Trophoblast cell (in vitro differentiated cells and primary cell): Measurements from ENCODE around the gene ANP32E.

Experiments used
- DNase-seq, 2 donors: peaks; one replicate each; pipeline ENCODE4 v3.0.0-alpha.2; 2016
- H2AFZ ChIP-seq: 2 replicates; pipeline ENCODE4 v1.6.1; 2013; ENCODE audit warnings: low read length, moderate library complexity, mild to moderate bottlenecking; ENCODE audit not compliant: insufficient read depth, poor library complexity
- H2AK5ac ChIP-seq: 2 replicates; pipeline ENCODE4 v1.6.1; 2013; ENCODE audit warnings: mild to moderate bottlenecking, low read length
- H2BK120ac ChIP-seq: 2 replicates; pipeline ENCODE4 v1.6.1; 2013; ENCODE audit warnings: low read length, mild to moderate bottlenecking, moderate library complexity; ENCODE audit not compliant: insufficient read depth, poor library complexity
- H2BK12ac ChIP-seq: 2 replicates; pipeline ENCODE4 v1.6.1; 2013; ENCODE audit warnings: mild to moderate bottlenecking, low read length, moderate library complexity
- H2BK5ac ChIP-seq: 2 replicates; pipeline ENCODE4 v1.6.1; 2013; ENCODE audit warnings: low read length, low read depth, moderate library complexity, mild to moderate bottlenecking; ENCODE audit not compliant: poor library complexity
- H3K14ac ChIP-seq: 2 replicates; pipeline ENCODE4 v1.6.1; 2013; ENCODE audit warnings: mild to moderate bottlenecking, low read length
- H3K18ac ChIP-seq: 2 replicates; pipeline ENCODE4 v1.6.1; 2013; ENCODE audit warnings: mild to moderate bottlenecking, low read length
- H3K23ac ChIP-seq: 2 replicates; pipeline ENCODE4 v1.6.1; 2013; ENCODE audit warnings: low read length
- H3K27ac ChIP-seq: 2 replicates; pipeline ENCODE4 v1.5.1; 2013; ENCODE audit warnings: low read depth, mild to moderate bottlenecking, inconsistent platforms, low read length, moderate library complexity
- H3K27me3 ChIP-seq: 2 replicates; pipeline ENCODE4 v1.6.1; 2013; ENCODE audit warnings: inconsistent platforms, mild to moderate bottlenecking, low read length, moderate library complexity; ENCODE audit not compliant: insufficient read depth
- H3K36me3 ChIP-seq, 2 experiments: 1 replicate in 1 of 2; 2 replicates in 1 of 2; pipeline ENCODE4 v1.6.1; 2013; ENCODE audit warnings: low read length in 2 of 2, mild to moderate bottlenecking in 2 of 2, moderate library complexity in 1 of 2; ENCODE audit not compliant: insufficient read depth in 2 of 2, control insufficient read depth in 1 of 2
- H3K4ac ChIP-seq: 2 replicates; pipeline ENCODE4 v1.6.1; 2013; ENCODE audit warnings: low read depth, mild to moderate bottlenecking, low read length, moderate library complexity
- H3K4me1 ChIP-seq, 2 experiments: 1 replicate in 1 of 2; 2 replicates in 1 of 2; pipeline ENCODE4 v1.6.1; 2013; ENCODE audit warnings: low read length in 2 of 2, mild to moderate bottlenecking in 2 of 2, moderate library complexity in 1 of 2; ENCODE audit not compliant: insufficient read depth in 2 of 2, control insufficient read depth in 1 of 2
- H3K4me2 ChIP-seq: 2 replicates; pipeline ENCODE4 v1.6.1; 2013; ENCODE audit warnings: inconsistent platforms, mild to moderate bottlenecking, low read length, moderate library complexity
- H3K4me3 ChIP-seq: 2 replicates; pipeline ENCODE4 v1.5.1; 2013; ENCODE audit warnings: mild to moderate bottlenecking, low read depth, low read length, inconsistent platforms
- H3K79me1 ChIP-seq: one replicate; pipeline ENCODE4 v1.6.1; 2013; ENCODE audit warnings: low read length
- H3K79me2 ChIP-seq: 2 replicates; pipeline ENCODE4 v1.6.1; 2013; ENCODE audit warnings: low read length, mild to moderate bottlenecking; ENCODE audit not compliant: control insufficient read depth, insufficient read depth, poor library complexity
- H3K9ac ChIP-seq: 2 replicates; pipeline ENCODE4 v1.6.1; 2013; ENCODE audit warnings: mild to moderate bottlenecking, low read length
- H3K9me3 ChIP-seq: 2 replicates; pipeline ENCODE4 v1.6.1; 2013; ENCODE audit warnings: low read depth, mild to moderate bottlenecking, control low read depth, inconsistent platforms, low read length; ENCODE audit not compliant: insufficient read depth
- H4K12ac ChIP-seq: 2 replicates; pipeline ENCODE4 v1.6.1; 2013; ENCODE audit warnings: low read depth, mild to moderate bottlenecking, low read length, moderate library complexity
- H4K8ac ChIP-seq: 2 replicates; pipeline ENCODE4 v1.6.1; 2013; ENCODE audit warnings: low read depth, mild to moderate bottlenecking, low read length, moderate library complexity
- H4K91ac ChIP-seq: one replicate; pipeline ENCODE4 v1.6.1; 2013; ENCODE audit warnings: low read depth, mild to moderate bottlenecking, low read length, moderate library complexity
- WGBS: extraction: QIAGEN DNeasy Blood & Tissue Kit; methylation state at CpG from one replicate; pipeline ENCODE4 v1.1.7; 2013; ENCODE audit warnings: missing lambda C conversion rate; ENCODE audit not compliant: insufficient read length, insufficient coverage; ENCODE audit errors: extremely low coverage; 5-methylcytosine and 5-hydroxymethylcytosine counted together

Gene ANP32E

GRCh38 chr1:150259217-150259616 is 23.3 kb upstream of the ANP32E start:
- Histone ChIP-seq H3K27ac (peak overlapping the region; percentile 40), H3K4me1 (peaks cover 27 to 36% of the 10 kb centered on the region in 2 experiments), H3K79me1 (peaks cover 15% of the 10 kb centered on the region), H4K12ac (no peak overlapping the region), H3K4me2 (peak overlapping the region; percentile 10), H2AK5ac (peak overlapping the region; percentile 27), H4K91ac (peak overlapping the region; percentile 50), H2BK5ac (no peak overlapping the region), H3K36me3 (no peaks in the 10 kb centered on the region), H3K4me3 (no peak overlapping the region), H3K9me3 (no peaks in the 10 kb centered on the region), H3K14ac (no peak overlapping the region), H2BK120ac (no peak overlapping the region), H3K79me2 (no peaks in the 10 kb centered on the region), H3K4ac (peak overlapping the region; percentile 8), H3K9ac (no peak overlapping the region), H3K27me3 (no peaks in the 10 kb centered on the region), H4K8ac (no peak overlapping the region), H3K18ac (no peak overlapping the region), H2BK12ac (peak overlapping the region; percentile 51), H3K23ac (no peak overlapping the region), H2AFZ (no peak overlapping the region)
- no CpG with 5 or more reads among the region's 4 CpGs for WGBS
- DNase-seq, result no peak

- H3K4me1 ChIP-seq, result peaks cover 27 to 36% of the 10 kb centered on the region in 2 experiments
- H3K14ac ChIP-seq, result peak within 1 kb of the TSS; percentile 10
- peak within 1 kb of the TSS; percentile 40 for H2BK120ac ChIP-seq
- no peak within 1 kb of the TSS for H3K4me3 ChIP-seq
- H3K27me3 ChIP-seq, result no peaks in the 10 kb centered on the region
- DNase-seq, result no peak
- H2AK5ac ChIP-seq, result no peak within 1 kb of the TSS
- H4K12ac ChIP-seq, result peak within 1 kb of the TSS; percentile 45
- WGBS, result no CpG with 5 or more reads among the region's 13 CpGs
- H3K36me3 ChIP-seq, result no peaks in the 10 kb centered on the region
- H2BK12ac ChIP-seq, result peak within 1 kb of the TSS; percentile 27
- peak within 1 kb of the TSS; percentile 42 for H3K4me2 ChIP-seq
- H2AFZ ChIP-seq, result peak within 1 kb of the TSS; percentile 40
- no peaks in the 10 kb centered on the region for H3K9me3 ChIP-seq
- H3K79me2 ChIP-seq, result no peaks in the 10 kb centered on the region
- peak within 1 kb of the TSS; percentile 16 for H3K27ac ChIP-seq
- H4K91ac ChIP-seq, result peak within 1 kb of the TSS; percentile 45
- H2BK5ac ChIP-seq, result peak within 1 kb of the TSS; percentile 0
- peak within 1 kb of the TSS; percentile 19 for H3K18ac ChIP-seq
- H3K4ac ChIP-seq, result no peak within 1 kb of the TSS
- peak within 1 kb of the TSS; percentile 51 for H4K8ac ChIP-seq
- peak within 1 kb of the TSS; percentile 14 for H3K9ac ChIP-seq
- no peak within 1 kb of the TSS for H3K23ac ChIP-seq
- H3K79me1 ChIP-seq, result peaks cover 15% of the 10 kb centered on the region
These were observed 22.0 kb upstream of the ANP32E start, which contains the start of gene CA14 for GRCh38 chr1:150257624-150258585. Gene CA14, plus strand, starts transcription at chr1:150257774. Its CDS starts 355 bp downstream, at chr1:150258129.

- H2BK5ac ChIP-seq, result peak overlapping the region; percentile 0
- peak in 1 of 2 donors; percentile 12 for DNase-seq
- no peak overlapping the region for H2AFZ ChIP-seq
- no peaks in the 10 kb centered on the region for H3K9me3 ChIP-seq
- H3K4ac ChIP-seq, result no peak overlapping the region
- peak overlapping the region; percentile 6 for H4K12ac ChIP-seq
- H3K27me3 ChIP-seq, result no peaks in the 10 kb centered on the region
- peak overlapping the region; percentile 13 for H4K91ac ChIP-seq
- H3K23ac ChIP-seq, result no peak overlapping the region
- H3K4me3 ChIP-seq, result no peak overlapping the region
- H2AK5ac ChIP-seq, result no peak overlapping the region
- H3K4me1 ChIP-seq, result peaks cover 27 to 36% of the 10 kb centered on the region in 2 experiments
- no peaks in the 10 kb centered on the region for H3K36me3 ChIP-seq
- H2BK12ac ChIP-seq, result no peak overlapping the region
- peak overlapping the region; percentile 42 for H3K4me2 ChIP-seq
- H3K18ac ChIP-seq, result peak overlapping the region; percentile 19
- no peak overlapping the region for H3K14ac ChIP-seq
- H3K79me2 ChIP-seq, result no peaks in the 10 kb centered on the region
- peak overlapping the region; percentile 40 for H2BK120ac ChIP-seq
- peaks cover 15% of the 10 kb centered on the region for H3K79me1 ChIP-seq
- no peak overlapping the region for H3K9ac ChIP-seq
- no CpG with 5 or more reads among the region's 14 CpGs for WGBS
- peak overlapping the region; percentile 41 for H3K27ac ChIP-seq
- H4K8ac ChIP-seq, result peak overlapping the region; percentile 25
These were observed 20.8 kb upstream of the ANP32E start for GRCh38 chr1:150256554-150257341.

GRCh38 chr1:150256198-150256553 is 20.3 kb upstream of the ANP32E start:
- WGBS, result no CpG with 5 or more reads among the region's 1 CpG
- no peak overlapping the region for H3K18ac ChIP-seq
- H3K4ac ChIP-seq, result no peak overlapping the region
- H3K36me3 ChIP-seq, result no peaks in the 10 kb centered on the region
- peak overlapping the region; percentile 13 for H4K91ac ChIP-seq
- H3K79me1 ChIP-seq, result peaks cover 15% of the 10 kb centered on the region
- H3K14ac ChIP-seq, result no peak overlapping the region
- H4K12ac ChIP-seq, result no peak overlapping the region
- peak overlapping the region; percentile 41 for H3K27ac ChIP-seq
- H3K4me3 ChIP-seq, result no peak overlapping the region
- no peak overlapping the region for H2BK12ac ChIP-seq
- DNase-seq, result no peak
- H3K27me3 ChIP-seq, result no peaks in the 10 kb centered on the region
- H3K23ac ChIP-seq, result no peak overlapping the region
- peak overlapping the region; percentile 8 for H4K8ac ChIP-seq
- peaks cover 27 to 36% of the 10 kb centered on the region in 2 experiments for H3K4me1 ChIP-seq
- H3K9ac ChIP-seq, result no peak overlapping the region
- no peaks in the 10 kb centered on the region for H3K79me2 ChIP-seq
- no peaks in the 10 kb centered on the region for H3K9me3 ChIP-seq
- no peak overlapping the region for H2AFZ ChIP-seq
- no peak overlapping the region for H2AK5ac ChIP-seq
- H3K4me2 ChIP-seq, result peak overlapping the region; percentile 42
- no peak overlapping the region for H2BK120ac ChIP-seq
- no peak overlapping the region for H2BK5ac ChIP-seq
